Keratinocyte (primary cell): ENCODE results near the gene TMEM253.

Source experiments
- CTCF ChIP-seq, 3 experiments: IDR thresholded peaks in 1 of 3; conservative IDR thresholded peaks in 1 of 3; optimal IDR thresholded peaks in 1 of 3; 2 replicates in 2 of 3; 3 replicates in 1 of 3; pipeline versions ENCODE3 to v1.5.1; 2011; ENCODE audit warnings: low read length in 3 of 3, mild to moderate bottlenecking in 3 of 3, moderate library complexity in 2 of 3, control low read depth in 1 of 3, inconsistent platforms in 1 of 3; ENCODE audit not compliant: insufficient read depth in 2 of 3; ENCODE audit errors: extremely low read depth in 1 of 3
- EZH2 ChIP-seq: IDR thresholded peaks from one replicate; pipeline ENCODE4 v1.6.1; 2012; ENCODE audit warnings: inconsistent platforms, mild to moderate bottlenecking, low read length, moderate library complexity

DNA sequence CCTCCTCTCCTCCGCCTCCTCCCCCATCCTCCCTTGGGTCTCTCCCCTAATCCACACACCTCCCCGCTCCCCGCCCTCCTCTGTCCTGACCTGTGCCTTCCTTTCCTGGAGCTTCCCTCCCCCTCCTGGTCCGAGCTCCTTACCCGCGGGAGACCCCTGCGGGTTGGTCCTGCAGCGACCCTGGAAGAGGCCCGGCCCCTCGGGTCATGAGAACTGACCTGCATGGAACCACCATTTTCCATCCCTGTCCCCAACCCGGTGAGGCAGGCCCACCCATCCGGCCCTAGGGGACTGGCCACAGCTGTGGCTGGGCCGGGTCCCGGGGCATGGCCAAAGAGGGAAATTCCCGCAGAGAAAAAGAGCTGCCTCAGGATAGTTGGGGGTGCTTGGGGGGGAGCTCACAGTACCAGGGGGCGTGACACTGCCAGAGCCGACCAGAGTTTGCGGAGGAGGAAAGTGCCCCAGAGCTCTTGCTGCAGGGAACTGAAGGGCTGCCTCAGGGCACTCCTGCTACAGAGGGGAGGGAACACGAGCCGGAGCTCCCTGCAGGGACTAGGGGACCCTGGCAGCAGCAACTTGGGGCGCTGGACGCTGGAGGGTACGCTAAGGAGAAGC is 30.1 kb upstream of the TMEM253 start:
- no peak for TF ChIP-seq CTCF (optimal IDR thresholded peaks at IDR 0.05 in 1 of 3, IDR thresholded peaks at IDR 0.05 in 1 of 3, conservative IDR thresholded peaks at IDR 0.05 in 1 of 3; ENCODE audit: extremely low read depth in 1 of 3, insufficient read depth in 2 of 3, low read length in 3 of 3)
- no peak for TF ChIP-seq EZH2
